ENCODE results near the gene MAST4. TPM values are rescaled to one million over a fixed set of nuclear protein-coding genes. Genes with fewer than 3 reads are reported as not detected.

Gene MAST4
- total RNA-seq, 1 donor from 2014 or later: 19.0 TPM

GRCh38 chr5:67153292-67153691, 557.1 kb downstream of the MAST4 start:
- Mint-ChIP-seq H3K27me3 (ENCODE audit: insufficient read depth) (no peaks in the 10 kb centered on the region), H3K27ac (no peak overlapping the region), H3K36me3 (ENCODE audit: low read depth) (peaks cover 35% of the 10 kb centered on the region), H3K9me3 (no peaks in the 10 kb centered on the region), H3K4me1 (ENCODE audit: low read depth) (peaks cover 21% of the 10 kb centered on the region), H3K4me3 (no peak overlapping the region)
- intact Hi-C loops (cut with micrococcal nuclease): no loop called here
- no peak for DNase-seq (ENCODE audit: low spot score)

DNA sequence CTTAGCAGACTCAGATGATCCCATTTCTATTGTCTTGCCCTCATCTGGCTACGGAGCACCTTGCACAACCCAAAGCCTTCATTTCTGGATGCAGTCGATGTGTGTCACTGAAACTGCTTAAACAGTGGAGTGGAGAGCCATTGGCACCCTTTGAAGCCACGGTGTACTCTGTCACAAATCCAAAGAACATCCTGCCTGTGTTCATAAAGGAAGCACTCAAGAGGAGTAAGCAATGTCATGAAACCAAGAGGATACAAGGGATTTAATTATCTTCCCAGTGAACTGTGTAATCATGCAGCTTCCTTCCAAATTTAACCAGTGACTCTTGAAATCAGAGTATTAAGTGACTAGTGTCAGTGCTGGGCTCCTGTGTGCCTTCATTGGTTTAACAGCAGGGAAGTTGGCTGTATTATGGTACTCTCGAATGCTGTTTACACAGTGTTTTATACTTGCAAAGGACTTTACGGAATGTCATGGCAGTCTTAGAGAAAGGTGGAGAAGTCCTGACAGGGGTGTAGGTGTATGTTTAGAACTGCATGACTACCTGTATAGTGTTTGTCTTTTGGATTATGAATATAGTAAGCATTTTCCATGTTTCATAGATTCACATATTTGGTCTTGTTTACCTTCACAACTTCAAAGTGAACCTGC, 558.5 kb downstream of the MAST4 start:
- Mint-ChIP-seq H3K27me3 (ENCODE audit: insufficient read depth) (no peaks in the 10 kb centered on the region), H3K4me1 (ENCODE audit: low read depth) (peaks cover 31% of the 10 kb centered on the region), H3K27ac (no peak overlapping the region), H3K4me3 (no peak overlapping the region), H3K36me3 (ENCODE audit: low read depth) (peaks cover 28% of the 10 kb centered on the region), H3K9me3 (no peaks in the 10 kb centered on the region)
- intact Hi-C loops (cut with micrococcal nuclease): no loop called here
- no peak for DNase-seq (ENCODE audit: low spot score)

GRCh38 chr5:67156976-67157583, 560.9 kb downstream of the MAST4 start:
- Mint-ChIP-seq H3K36me3 (ENCODE audit: low read depth) (peaks cover 17% of the 10 kb centered on the region), H3K27me3 (ENCODE audit: insufficient read depth) (no peaks in the 10 kb centered on the region), H3K27ac (peak overlapping the region; percentile 25), H3K4me3 (no peak overlapping the region), H3K9me3 (no peaks in the 10 kb centered on the region), H3K4me1 (ENCODE audit: low read depth) (peaks cover 51% of the 10 kb centered on the region)
- DNase-seq (ENCODE audit: low spot score): no peak
- intact Hi-C loops (cut with micrococcal nuclease): loop anchor here (1.0 to 2.0 kb wide), 4 partner anchors 9 to 850 kb away; no protein-coding TSS in a partner anchor

DNA sequence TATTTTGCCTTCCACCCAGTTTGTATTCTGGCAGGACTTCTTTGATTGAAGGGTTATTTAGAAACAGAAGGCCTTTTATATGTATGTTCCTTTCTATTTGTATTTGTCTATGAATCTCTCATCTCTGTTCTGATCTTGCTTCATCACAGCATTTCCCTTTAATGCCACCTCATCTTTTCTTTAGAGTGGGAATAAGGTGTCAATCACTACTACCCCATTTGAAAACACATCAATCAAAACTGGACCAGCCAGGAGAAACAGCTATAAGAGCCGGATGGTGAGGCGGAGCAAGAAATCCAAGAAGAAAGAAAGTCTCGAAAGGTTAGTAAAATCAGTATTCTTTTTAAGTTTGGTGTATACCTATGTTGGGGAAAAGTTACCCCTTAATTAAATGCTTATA, 564.1 kb downstream of the MAST4 start:
- H3K4me1 Mint-ChIP-seq (ENCODE audit: low read depth): peaks cover 76% of the 10 kb centered on the region
- H3K36me3 Mint-ChIP-seq (ENCODE audit: low read depth): peaks cover 26% of the 10 kb centered on the region
- no peaks in the 10 kb centered on the region for H3K27me3 Mint-ChIP-seq (ENCODE audit: insufficient read depth)
- intact Hi-C loops (cut with micrococcal nuclease): no loop called here
- H3K4me3 Mint-ChIP-seq: peak overlapping the region; percentile 77
- peak overlapping the region; percentile 94 for H3K27ac Mint-ChIP-seq
- no peak for DNase-seq (ENCODE audit: low spot score)
- H3K9me3 Mint-ChIP-seq: no peaks in the 10 kb centered on the region

DNA sequence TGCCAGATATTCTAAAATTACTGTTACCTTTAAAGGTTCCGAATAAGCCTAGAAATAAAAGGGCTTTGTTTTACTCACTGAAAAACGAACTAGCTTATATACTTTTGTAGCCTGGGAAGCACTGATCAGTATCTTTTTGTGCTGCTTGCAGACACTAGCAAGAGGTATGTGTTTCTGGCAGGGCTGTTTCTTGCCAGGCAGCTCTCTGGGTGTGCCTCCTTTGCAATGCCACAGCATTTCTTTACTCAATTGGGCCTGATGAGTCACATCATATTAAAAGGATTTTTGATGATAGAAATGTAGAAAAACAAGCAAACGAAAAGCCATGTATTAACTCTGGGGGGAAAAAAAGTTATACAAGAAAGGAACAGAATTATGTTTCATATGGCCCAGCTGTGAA, 564.8 kb downstream of the MAST4 start:
- peaks cover 26% of the 10 kb centered on the region for H3K36me3 Mint-ChIP-seq (ENCODE audit: low read depth)

DNA sequence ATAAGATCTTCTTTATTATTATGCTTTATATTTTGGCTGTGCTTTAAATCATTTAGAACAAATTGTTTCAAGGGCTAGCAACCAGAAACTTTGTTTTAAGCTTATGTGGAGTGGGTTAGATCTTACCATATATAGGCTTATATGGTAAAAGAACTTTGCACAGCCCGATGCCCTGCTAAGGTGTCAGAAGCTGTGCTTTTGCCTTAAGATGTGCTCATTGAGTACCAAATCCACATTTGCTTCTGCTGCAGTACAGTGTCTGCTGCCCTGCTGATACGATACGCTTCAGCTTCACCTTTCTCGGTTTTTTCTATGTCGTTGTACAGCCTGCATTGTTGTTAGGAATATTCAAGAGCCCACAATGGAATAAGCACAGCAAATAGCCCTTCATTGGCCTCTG, 565.6 kb downstream of the MAST4 start:
- Mint-ChIP-seq H3K36me3 (ENCODE audit: low read depth) (peaks cover 26% of the 10 kb centered on the region), H3K9me3 (no peaks in the 10 kb centered on the region), H3K27me3 (ENCODE audit: insufficient read depth) (no peaks in the 10 kb centered on the region), H3K27ac (peak overlapping the region; percentile 94), H3K4me1 (ENCODE audit: low read depth) (peaks cover 86% of the 10 kb centered on the region), H3K4me3 (peak overlapping the region; percentile 91)
- intact Hi-C loops (cut with micrococcal nuclease): no loop called here
- no peak for DNase-seq (ENCODE audit: low spot score)

More for the DNA sequence above, 564.8 kb downstream of the MAST4 start:
- H3K27ac Mint-ChIP-seq: peak overlapping the region; percentile 94
- no peaks in the 10 kb centered on the region for H3K9me3 Mint-ChIP-seq
- H3K4me3 Mint-ChIP-seq: peak overlapping the region; percentile 91
- intact Hi-C loops (cut with micrococcal nuclease): no loop called here
- H3K27me3 Mint-ChIP-seq (ENCODE audit: insufficient read depth): no peaks in the 10 kb centered on the region
- DNase-seq (ENCODE audit: low spot score): peak; percentile 33
- peaks cover 81% of the 10 kb centered on the region for H3K4me1 Mint-ChIP-seq (ENCODE audit: low read depth)

GRCh38 chr5:67163231-67163756, 567.1 kb downstream of the MAST4 start:
- Mint-ChIP-seq H3K4me3 (peak overlapping the region; percentile 91), H3K27ac (peak overlapping the region; percentile 94), H3K27me3 (ENCODE audit: insufficient read depth) (no peaks in the 10 kb centered on the region), H3K36me3 (ENCODE audit: low read depth) (peaks cover 38% of the 10 kb centered on the region), H3K4me1 (ENCODE audit: low read depth) (peaks cover 89% of the 10 kb centered on the region), H3K9me3 (no peaks in the 10 kb centered on the region)
- no peak for DNase-seq (ENCODE audit: low spot score)
- intact Hi-C loops (cut with micrococcal nuclease): no loop called here

DNA sequence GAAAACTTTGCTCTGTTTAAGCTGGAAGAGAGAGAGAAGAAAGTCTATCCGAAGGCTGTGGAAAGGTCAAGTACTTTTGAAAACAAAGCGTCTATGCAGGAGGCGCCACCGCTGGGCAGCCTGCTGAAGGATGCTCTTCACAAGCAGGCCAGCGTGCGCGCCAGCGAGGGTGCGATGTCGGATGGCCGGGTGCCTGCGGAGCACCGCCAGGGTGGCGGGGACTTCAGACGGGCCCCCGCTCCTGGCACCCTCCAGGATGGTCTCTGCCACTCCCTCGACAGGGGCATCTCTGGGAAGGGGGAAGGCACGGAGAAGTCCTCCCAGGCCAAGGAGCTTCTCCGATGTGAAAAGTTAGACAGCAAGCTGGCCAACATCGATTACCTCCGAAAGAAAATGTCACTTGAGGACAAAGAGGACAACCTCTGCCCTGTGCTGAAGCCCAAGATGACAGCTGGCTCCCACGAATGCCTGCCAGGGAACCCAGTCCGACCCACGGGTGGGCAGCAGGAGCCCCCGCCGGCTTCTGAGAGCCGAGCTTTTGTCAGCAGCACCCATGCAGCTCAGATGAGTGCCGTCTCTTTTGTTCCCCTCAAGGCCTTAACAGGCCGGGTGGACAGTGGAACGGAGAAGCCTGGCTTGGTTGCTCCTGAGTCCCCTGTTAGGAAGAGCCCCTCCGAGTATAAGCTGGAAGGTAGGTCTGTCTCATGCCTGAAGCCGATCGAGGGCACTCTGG, 567.8 kb downstream of the MAST4 start:
- intact Hi-C loops (cut with micrococcal nuclease): no loop called here
- H3K36me3 Mint-ChIP-seq (ENCODE audit: low read depth): peaks cover 38% of the 10 kb centered on the region
- H3K4me1 Mint-ChIP-seq (ENCODE audit: low read depth): peaks cover 92% of the 10 kb centered on the region
- H3K4me3 Mint-ChIP-seq: peak overlapping the region; percentile 91
- H3K27ac Mint-ChIP-seq: peak overlapping the region; percentile 94
- H3K27me3 Mint-ChIP-seq (ENCODE audit: insufficient read depth): no peaks in the 10 kb centered on the region
- no peak for DNase-seq (ENCODE audit: low spot score)
- no peaks in the 10 kb centered on the region for H3K9me3 Mint-ChIP-seq

DNA sequence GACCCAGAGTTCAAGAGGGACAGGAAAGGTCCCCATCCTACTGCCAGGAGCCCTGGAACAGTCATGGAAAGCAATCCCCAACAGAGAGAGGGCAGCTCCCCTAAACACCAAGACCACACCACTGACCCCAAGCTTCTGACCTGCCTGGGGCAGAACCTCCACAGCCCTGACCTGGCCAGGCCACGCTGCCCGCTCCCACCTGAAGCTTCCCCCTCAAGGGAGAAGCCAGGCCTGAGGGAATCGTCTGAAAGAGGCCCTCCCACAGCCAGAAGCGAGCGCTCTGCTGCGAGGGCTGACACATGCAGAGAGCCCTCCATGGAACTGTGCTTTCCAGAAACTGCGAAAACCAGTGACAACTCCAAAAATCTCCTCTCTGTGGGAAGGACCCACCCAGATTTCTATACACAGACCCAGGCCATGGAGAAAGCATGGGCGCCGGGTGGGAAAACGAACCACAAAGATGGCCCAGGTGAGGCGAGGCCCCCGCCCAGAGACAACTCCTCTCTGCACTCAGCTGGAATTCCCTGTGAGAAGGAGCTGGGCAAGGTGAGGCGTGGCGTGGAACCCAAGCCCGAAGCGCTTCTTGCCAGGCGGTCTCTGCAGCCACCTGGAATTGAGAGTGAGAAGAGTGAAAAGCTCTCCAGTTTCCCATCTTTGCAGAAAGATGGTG, 568.8 kb downstream of the MAST4 start:
- Mint-ChIP-seq H3K9me3 (no peaks in the 10 kb centered on the region), H3K36me3 (ENCODE audit: low read depth) (peaks cover 38% of the 10 kb centered on the region), H3K27ac (peak overlapping the region; percentile 94), H3K27me3 (ENCODE audit: insufficient read depth) (no peaks in the 10 kb centered on the region), H3K4me1 (ENCODE audit: low read depth) (peaks cover 87% of the 10 kb centered on the region), H3K4me3 (peak overlapping the region; percentile 91)
- no peak for DNase-seq (ENCODE audit: low spot score)
- intact Hi-C loops (cut with micrococcal nuclease): loop anchor here (5.0 kb wide), 4 partner anchors 128 to 1722 kb away; partner anchors contain the start of gene PIK3R1

- intact Hi-C loops (cut with micrococcal nuclease): loop anchor here (1.0 to 5.0 kb wide), 8 partner anchors 8 to 1722 kb away; partner anchors contain the start of gene PIK3R1
- H3K36me3 Mint-ChIP-seq (ENCODE audit: low read depth): peaks cover 36% of the 10 kb centered on the region
- peaks cover 79% of the 10 kb centered on the region for H3K4me1 Mint-ChIP-seq (ENCODE audit: low read depth)
These were observed 569.6 kb downstream of the MAST4 start for GRCh38 chr5:67165526-67166459.

DNA sequence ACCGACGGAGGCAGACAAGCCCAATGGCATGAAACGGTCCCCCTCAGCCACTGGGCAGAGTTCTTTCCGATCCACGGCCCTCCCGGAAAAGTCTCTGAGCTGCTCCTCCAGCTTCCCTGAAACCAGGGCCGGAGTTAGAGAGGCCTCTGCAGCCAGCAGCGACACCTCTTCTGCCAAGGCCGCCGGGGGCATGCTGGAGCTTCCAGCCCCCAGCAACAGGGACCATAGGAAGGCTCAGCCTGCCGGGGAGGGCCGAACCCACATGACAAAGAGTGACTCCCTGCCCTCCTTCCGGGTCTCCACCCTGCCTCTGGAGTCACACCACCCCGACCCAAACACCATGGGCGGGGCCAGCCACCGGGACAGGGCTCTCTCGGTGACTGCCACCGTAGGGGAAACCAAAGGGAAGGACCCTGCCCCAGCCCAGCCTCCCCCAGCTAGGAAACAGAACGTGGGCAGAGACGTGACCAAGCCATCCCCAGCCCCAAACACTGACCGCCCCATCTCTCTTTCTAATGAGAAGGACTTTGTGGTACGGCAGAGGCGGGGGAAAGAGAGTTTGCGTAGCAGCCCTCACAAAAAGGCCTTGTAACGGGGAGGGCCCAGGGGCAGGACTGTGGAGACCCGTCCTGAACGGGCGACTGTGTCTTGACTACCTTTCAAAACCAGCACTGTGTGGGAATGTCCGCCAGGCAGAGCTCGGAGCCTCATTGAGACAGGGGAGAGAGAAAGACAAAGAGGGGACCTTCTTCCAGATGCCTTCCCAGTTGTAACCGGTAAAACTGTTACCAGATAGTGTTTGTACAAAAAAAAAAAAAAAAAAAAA, 570.5 kb downstream of the MAST4 start:
- peak; percentile 77 for DNase-seq (ENCODE audit: low spot score)
- Mint-ChIP-seq H3K4me3 (peak overlapping the region; percentile 91), H3K4me1 (ENCODE audit: low read depth) (peaks cover 70% of the 10 kb centered on the region), H3K27me3 (ENCODE audit: insufficient read depth) (no peaks in the 10 kb centered on the region), H3K27ac (peak overlapping the region; percentile 94), H3K9me3 (no peaks in the 10 kb centered on the region), H3K36me3 (ENCODE audit: low read depth) (peaks cover 35% of the 10 kb centered on the region)
- intact Hi-C loops (cut with micrococcal nuclease): loop anchor here (1.0 to 5.0 kb wide), 8 partner anchors 9 to 1721 kb away; partner anchors contain the start of gene PIK3R1

More at GRCh38 chr5:67165526-67166459, 569.6 kb downstream of the MAST4 start:
- Mint-ChIP-seq H3K27ac (peak overlapping the region; percentile 94), H3K9me3 (no peaks in the 10 kb centered on the region), H3K4me3 (peak overlapping the region; percentile 91), H3K27me3 (ENCODE audit: insufficient read depth) (no peaks in the 10 kb centered on the region)
- peak; percentile 81 for DNase-seq (ENCODE audit: low spot score)
